Heart right ventricle (tissue), 16 donors: Measurements from ENCODE around the gene SRC. TPM values are rescaled to one million over a fixed set of nuclear protein-coding genes. Genes with fewer than 3 reads are reported as not detected.

Experiments used
- ATAC-seq, 8 donors: fragments of 200-7000 bp; cut with Tn5 transposase; one replicate each; pipeline ENCODE4 v1.9.1; 2020; ENCODE audit warnings: mild to moderate bottlenecking in 8 of 8, moderate library complexity in 8 of 8, moderate number of reproducible peaks in 1 of 8
- DNase-seq, 2 donors: peaks; one replicate each; pipeline ENCODE4 v3.0.0-alpha.2; 2020
- H3K27ac ChIP-seq, 10 donors: fragments of 200-600 bp; sonication (generic) in 2 of 10; one replicate each; pipeline versions ENCODE4 v1.5.0 to v1.8.0; 2020 to 2022; ENCODE audit warnings: mild to moderate bottlenecking in 3 of 10
- H3K27me3 ChIP-seq, 7 donors: fragments of 200-600 bp; one replicate each; pipeline ENCODE4 v1.8.0; 2021 to 2022; ENCODE audit warnings: mild to moderate bottlenecking in 2 of 7
- H3K36me3 ChIP-seq, 9 donors: fragments of 200-600 bp; sonication (generic) in 1 of 9; one replicate each; pipeline versions ENCODE4 v1.5.0 to v1.8.0; 2020 to 2022; ENCODE audit warnings: mild to moderate bottlenecking in 2 of 9
- H3K4me1 ChIP-seq, 9 donors: fragments of 200-600 bp; sonication (generic) in 1 of 9; one replicate each; pipeline versions ENCODE4 v1.5.0 to v1.8.0; 2020 to 2022; ENCODE audit warnings: mild to moderate bottlenecking in 4 of 9
- H3K4me3 ChIP-seq, 10 donors: fragments of 200-600 bp; sonication (generic) in 2 of 10; one replicate each; pipeline versions ENCODE4 v1.5.0 to v1.8.0; 2020 to 2022; ENCODE audit warnings: mild to moderate bottlenecking in 7 of 10, moderate library complexity in 2 of 10
- H3K9me3 ChIP-seq, 11 donors: fragments of 200-600 bp in 10 of 11; sonication (generic) in 2 of 11; one replicate each; pipeline versions ENCODE4 v1.5.0 to v1.8.0; 2013 to 2022; ENCODE audit warnings: mild to moderate bottlenecking in 2 of 11, control low read depth in 1 of 11, moderate library complexity in 1 of 11
- CTCF ChIP-seq, 9 donors: fragments of 200-600 bp; sonication (generic) in 2 of 9; IDR thresholded peaks; one replicate each; pipeline versions ENCODE4 v1.5.0 to v1.8.0; 2021 to 2022; ENCODE audit warnings: antibody characterized with exemption in 9 of 9, mild to moderate bottlenecking in 5 of 9, moderate library complexity in 1 of 9
- WGBS, 2 donors: extraction: QIAGEN DNeasy Blood & Tissue Kit; methylation state at CpG; one replicate each; pipeline ENCODE4 v1.1.7; 2013; ENCODE audit warnings: inconsistent platforms in 1 of 2; 5-methylcytosine and 5-hydroxymethylcytosine counted together
- intact Hi-C, 10 donors: fragments of 100-400 bp; cut with DNase I; formaldehyde crosslinking; loops; one replicate each; pipeline versions ENCODE4 v1.11.1 to v1.14.2; 2022
- polyA plus RNA-seq, 2 donors: library from polyadenylated mRNA; stranded (reverse); fragments of 200-250 nt; gene quantifications; one replicate each; pipeline ENCODE4 v1.2.3, GENCODE V29; 2013
- total RNA-seq, 10 donors: library from RNA; stranded (reverse); fragmentation: NEBNext Ultra II Directional in 3 of 10; extraction: Animal tissue kit (Norgen Biotek cat#: 25700) in 3 of 10; gene quantifications; one replicate each; pipeline versions ENCODE4 v1.2.1 to v1.2.4, GENCODE V29; 2021 to 2023
- donor health status: Arrhythmogenic right ventricular cardiomyopathy.
- donor health status: ischemic (EF 13 %, LVEDD 7.1; RV severe dilation, severe dysfunction).
- donor health status: healthy with polysubstance abuse.
- donor health status: DM: no; HTN: yes; CAD: no.
- donor health status: DM: no; HTN: no; CAD: no.
- donor health status: ischemic (EF 25% LVEDD 6.9; RV normal size, moderate dysfunction).
- donor health status: ischemic (EF 25% LVEDD 5.7; RV mildly dilated, moderate dysfunction).
- donor health status: healthy.
- donor health status: DM: yes; HTN: yes; CAD: no.
- donor health status: Ischemic cardiomyopathy.
- donor health status: ischemic (EF 35%, LVEDD 5.7; RV mildly dilated, moderate dysfunction).
- donor health status: nonischemic (EF 11% LVEDD 7.7; RV severe dilation, severe dysfunction).
- donor health status: DM: yes; HTN: yes; CAD: no.
- donor health status: PGD.
- donor health status: ischemic (EF 29% LVEDD 5.4; RV normal size, mild dysfunction).
- donor health status: nonischemic (EF 23%, LVEDD 6.1; RV moderate dilation, normal function).

SRC gene
- total and polyA plus RNA-seq, 12 donors = 1.9 to 10.8 (median 4.2) TPM

DNA sequence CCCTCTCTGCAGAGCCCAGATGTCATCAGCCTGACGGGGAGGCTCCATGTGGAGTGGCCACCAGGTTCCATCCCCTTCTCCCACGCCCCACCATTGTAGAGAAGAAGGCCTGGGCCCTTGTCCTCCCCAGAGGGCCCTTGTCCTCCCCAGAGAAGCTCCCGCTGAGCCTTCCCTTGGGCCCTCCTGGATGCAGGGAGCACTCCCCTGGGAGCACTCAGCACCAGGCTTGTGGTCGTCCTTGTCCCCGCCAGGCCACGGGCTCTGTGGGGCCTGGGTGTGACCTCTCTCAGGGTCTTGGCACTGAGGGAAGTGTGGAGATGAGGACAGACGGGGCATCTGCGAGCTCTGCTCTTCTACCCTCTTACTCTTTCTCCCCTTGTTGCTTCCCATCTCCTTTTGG lies 91.7 kb downstream of the SRC start:
- intact Hi-C loops = no loop called here
- Histone ChIP-seq H3K36me3 (no peaks in the 10 kb centered on the region), H3K4me3 (no peak overlapping the region), H3K27me3 (peaks cover 0 to 10% (median 6%) of the 10 kb centered on the region in 7 donors), H3K27ac (no peak overlapping the region), H3K4me1 (no peaks in the 10 kb centered on the region), H3K9me3 (no peaks in the 10 kb centered on the region)
- TF ChIP-seq CTCF (IDR thresholded peaks at IDR 0.05) = no peak
- WGBS, 2 donors = 89 to 91% methylated on average over 8 of the region's 8 CpGs
- DNase-seq (no peak), ATAC-seq (no peak)

DNA sequence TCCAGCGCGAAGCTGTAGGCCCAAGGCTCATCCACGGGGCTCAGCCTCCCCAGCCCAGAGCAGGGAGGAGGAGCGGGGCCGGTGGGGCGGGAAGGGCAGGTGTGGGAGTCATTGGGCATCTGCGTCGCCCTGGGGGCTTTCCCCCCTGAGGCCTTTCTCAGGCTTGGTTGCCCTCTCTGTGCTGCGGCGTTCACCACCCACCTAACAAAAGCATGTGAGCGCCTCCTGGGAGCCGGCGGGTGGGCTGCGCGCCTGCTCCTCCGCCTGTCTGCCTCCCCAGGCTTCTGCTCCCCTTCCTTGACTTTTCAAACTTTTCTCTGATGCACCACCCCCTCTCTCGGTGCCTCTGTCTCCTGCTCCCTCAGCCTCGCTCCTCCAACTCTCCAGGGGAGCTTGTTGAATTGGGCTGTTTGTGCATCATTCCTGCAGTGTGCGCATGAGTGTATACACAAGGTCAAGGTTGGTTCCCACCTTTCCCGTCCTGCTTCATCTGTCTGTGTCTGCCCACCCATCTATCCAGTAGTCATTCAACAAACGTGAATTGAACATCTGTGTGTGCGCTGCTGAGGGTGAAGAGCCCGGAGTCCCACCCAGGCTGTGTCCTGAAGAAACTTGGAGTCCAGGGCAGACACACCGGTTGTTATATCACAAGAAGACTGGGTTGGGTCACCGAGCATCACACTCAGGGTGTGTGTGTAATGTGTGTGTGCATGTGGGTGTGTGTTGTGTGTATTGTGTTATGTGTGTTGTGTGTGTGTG lies 92.7 kb downstream of the SRC start:
- Histone ChIP-seq H3K36me3 (no peaks in the 10 kb centered on the region), H3K27ac (no peak overlapping the region), H3K4me3 (no peak overlapping the region), H3K9me3 (no peaks in the 10 kb centered on the region), H3K4me1 (no peaks in the 10 kb centered on the region), H3K27me3 (peaks cover 0 to 7% (median 5%) of the 10 kb centered on the region in 7 donors)
- 84 to 88% methylated on average over 23 to 25 of the region's 25 CpGs for WGBS, 2 donors
- intact Hi-C loops = no loop called here
- peak in 1 of 8 donors; percentile 17 for ATAC-seq
- no peak for TF ChIP-seq CTCF (IDR thresholded peaks at IDR 0.05)
- DNase-seq = no peak

DNA sequence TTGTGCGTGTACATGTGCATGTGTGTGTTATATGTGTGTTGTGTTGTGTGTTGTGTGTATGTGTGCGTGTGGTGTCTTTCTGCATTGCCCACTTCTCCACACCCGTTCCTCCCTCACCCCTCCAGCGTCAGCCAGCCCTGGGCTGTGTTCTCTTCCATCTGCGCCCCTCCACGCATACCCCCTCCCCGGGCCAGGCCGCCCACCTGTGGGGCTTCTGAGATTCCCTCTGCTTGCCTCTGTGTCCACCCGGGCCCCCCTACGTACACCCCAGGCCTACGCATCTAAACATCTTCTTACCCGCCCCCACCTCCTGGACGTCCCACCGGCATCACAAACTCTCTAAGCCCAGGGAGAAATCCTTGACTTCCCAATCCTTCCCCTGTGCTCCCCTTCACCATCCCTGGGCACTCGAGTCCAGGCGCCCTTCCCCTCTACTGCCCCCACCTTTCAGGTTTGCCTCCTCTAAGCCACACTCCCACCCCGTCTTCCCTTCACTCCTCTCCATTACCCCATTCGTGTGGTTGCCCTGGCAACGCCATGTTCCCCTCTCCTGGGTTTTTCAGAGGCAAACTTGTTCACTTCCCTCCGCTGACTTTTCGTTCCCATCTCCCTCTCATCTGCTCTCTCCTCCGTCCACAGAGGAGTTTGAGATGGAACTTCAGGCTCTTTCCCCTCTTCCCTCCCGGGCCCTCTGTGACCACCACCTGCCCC lies 93.4 kb downstream of the SRC start:
- 69 to 75% methylated on average over 23 of the region's 23 CpGs for WGBS, 2 donors
- DNase-seq (no peak), ATAC-seq (no peak)
- intact Hi-C loops = no loop called here
- no peak for TF ChIP-seq CTCF (IDR thresholded peaks at IDR 0.05)
- Histone ChIP-seq H3K27me3 (peaks cover 0 to 7% (median 5%) of the 10 kb centered on the region in 7 donors), H3K27ac (no peak overlapping the region), H3K36me3 (no peaks in the 10 kb centered on the region), H3K4me3 (no peak overlapping the region), H3K9me3 (no peaks in the 10 kb centered on the region), H3K4me1 (no peaks in the 10 kb centered on the region)

DNA sequence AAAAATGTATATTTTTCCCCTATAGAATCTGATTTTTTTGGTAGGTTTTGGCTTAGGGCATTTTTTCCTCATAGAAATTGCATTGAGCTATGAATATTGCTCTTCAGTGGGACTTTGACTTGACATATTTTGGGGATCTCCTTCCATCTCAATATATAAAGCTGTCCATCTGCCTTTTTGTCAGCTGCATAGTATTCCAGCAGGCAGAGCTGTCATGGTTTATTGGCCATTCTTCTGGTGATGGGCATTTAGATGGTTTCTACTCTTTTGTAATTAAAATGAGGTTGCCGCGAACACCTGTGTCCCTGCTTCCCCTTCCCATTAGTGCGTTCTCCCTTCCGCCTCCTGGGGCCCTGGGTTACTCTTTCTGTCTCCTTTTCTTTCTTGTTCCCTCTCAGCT lies 95.1 kb downstream of the SRC start:
- no peaks in the 10 kb centered on the region for H3K4me1 ChIP-seq

More for the DNA sequence above, 95.1 kb downstream of the SRC start:
- no peak for TF ChIP-seq CTCF (IDR thresholded peaks at IDR 0.05)
- DNase-seq (no peak), ATAC-seq (no peak)
- intact Hi-C loops = no loop called here
- Histone ChIP-seq H3K27me3 (peaks cover 0 to 7% (median 5%) of the 10 kb centered on the region in 7 donors), H3K4me3 (no peak overlapping the region), H3K9me3 (no peaks in the 10 kb centered on the region), H3K27ac (no peak overlapping the region), H3K36me3 (no peaks in the 10 kb centered on the region)
- 93 to 95% methylated on average over 4 of the region's 4 CpGs for WGBS, 2 donors
